ENCODE data around the gene PRRT1B.
A peak's percentile ranks its signal among the peaks of the same experiment; 100 is the strongest.
"Not testable (repeated sequence)": the region's sequence is repeated elsewhere in the genome, so short reads cannot be mapped to it uniquely, and the experiment has no call there.

PRRT1B gene

DNA sequence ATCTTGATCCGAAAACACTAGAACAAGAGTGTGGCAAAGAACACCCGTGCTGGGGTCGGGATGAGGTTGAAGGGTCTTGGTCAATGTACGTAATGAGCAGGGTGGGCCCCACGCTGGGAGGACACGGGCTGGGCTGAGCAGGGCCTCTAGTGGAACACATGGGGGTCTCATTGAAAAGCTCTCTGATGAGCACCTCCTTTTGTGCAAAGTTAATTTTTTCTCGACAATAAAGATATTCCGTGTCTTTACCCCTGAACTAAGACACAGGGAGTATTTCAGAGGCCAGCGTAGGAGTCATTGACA, 22.3 kb upstream of the PRRT1B start:
- no peak for DNase-seq

- DNase-seq: no peak
Observed at GRCh38 chr9:131523451-131524435, 21.6 kb upstream of the PRRT1B start.

DNA sequence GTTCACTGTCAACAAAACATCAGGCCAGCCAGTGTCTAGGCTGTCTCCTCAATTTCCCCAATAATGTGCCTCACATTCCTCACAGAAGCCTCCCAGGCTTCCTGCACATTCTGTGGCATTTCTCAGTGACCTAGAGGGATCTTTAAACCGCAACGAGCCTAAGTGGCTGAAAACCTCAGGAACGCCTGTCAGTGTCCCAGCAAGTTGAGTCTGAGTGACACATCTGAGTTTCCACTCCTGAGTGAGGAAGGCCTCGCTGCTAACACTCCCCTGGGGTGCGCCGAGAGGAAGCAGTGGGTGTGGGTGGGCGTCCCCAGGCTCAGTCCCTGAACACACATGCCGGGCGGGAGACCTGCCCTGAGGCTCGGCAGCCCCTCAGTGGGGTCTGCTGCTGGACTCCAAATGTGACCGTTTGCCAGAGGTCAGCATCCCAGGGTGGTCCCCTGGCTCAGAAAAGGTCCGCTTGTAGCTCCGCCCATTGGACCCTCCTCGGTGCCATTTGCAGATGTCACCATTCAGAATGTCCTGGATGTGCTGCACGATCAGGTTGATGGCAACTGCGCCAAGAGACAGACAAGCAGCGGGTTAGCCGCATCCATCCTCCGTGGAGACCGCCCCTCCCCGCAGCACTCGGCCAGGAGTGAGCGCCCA, 20.5 kb upstream of the PRRT1B start:
- no peak for DNase-seq

- no peak for DNase-seq
Observed at GRCh38 chr9:131525643-131526565, 19.4 kb upstream of the PRRT1B start.

DNA sequence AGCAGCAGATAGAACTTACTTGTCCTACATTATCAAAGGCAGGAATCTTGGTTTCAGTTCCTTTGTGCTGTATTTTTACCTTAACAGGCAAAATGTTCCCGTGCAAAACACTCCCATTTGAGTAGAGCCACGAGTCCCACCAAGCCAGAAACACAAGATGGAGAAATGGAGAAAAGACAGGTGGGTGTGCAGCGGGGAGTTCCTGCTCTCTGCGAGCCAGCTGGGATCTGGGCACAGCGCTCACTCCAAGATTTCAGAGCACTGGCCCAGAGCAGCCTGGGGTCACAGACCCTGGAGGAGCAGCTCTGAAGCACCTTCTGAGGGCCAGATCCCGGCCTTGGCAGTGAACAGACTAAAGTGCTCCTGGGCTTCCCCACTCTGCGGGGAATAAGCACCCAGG, 17.1 kb upstream of the PRRT1B start:
- no peak for DNase-seq

DNA sequence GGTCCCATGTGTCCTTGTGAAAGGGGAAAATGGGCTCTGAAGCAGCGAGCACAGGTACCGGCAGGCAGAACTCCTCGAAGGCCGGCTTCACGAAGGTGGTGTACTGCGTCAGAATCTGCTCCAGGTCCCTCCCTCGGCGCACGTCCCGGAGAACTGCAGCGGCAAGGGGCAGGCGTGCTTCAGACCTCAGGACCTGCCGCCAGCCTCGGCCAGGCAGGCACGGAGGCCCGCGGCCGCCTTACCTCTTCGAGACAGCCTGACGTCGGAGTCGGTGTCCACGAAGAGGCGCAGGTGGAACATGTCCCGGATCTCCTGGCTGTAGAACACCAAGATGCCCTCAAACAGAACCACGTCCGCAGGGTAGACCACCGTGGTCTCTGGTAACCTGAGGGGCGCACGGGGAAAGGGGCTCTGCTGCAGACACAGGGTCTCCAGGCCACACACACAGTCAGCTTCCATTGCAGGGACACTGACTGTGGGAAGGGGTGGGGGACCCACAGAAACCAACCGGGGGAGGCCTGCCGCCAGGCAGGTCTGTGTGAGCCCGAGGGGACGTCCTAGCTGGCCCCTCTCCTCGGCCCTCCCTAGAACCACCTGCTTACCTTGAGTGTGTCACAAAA, 16.3 kb upstream of the PRRT1B start:
- DNase-seq: no peak

GRCh38 chr9:131529597-131530545, 15.5 kb upstream of the PRRT1B start:
- DNase-seq: no peak

- no peak for DNase-seq
Observed at GRCh38 chr9:131530546-131530919, 14.8 kb upstream of the PRRT1B start.

DNA sequence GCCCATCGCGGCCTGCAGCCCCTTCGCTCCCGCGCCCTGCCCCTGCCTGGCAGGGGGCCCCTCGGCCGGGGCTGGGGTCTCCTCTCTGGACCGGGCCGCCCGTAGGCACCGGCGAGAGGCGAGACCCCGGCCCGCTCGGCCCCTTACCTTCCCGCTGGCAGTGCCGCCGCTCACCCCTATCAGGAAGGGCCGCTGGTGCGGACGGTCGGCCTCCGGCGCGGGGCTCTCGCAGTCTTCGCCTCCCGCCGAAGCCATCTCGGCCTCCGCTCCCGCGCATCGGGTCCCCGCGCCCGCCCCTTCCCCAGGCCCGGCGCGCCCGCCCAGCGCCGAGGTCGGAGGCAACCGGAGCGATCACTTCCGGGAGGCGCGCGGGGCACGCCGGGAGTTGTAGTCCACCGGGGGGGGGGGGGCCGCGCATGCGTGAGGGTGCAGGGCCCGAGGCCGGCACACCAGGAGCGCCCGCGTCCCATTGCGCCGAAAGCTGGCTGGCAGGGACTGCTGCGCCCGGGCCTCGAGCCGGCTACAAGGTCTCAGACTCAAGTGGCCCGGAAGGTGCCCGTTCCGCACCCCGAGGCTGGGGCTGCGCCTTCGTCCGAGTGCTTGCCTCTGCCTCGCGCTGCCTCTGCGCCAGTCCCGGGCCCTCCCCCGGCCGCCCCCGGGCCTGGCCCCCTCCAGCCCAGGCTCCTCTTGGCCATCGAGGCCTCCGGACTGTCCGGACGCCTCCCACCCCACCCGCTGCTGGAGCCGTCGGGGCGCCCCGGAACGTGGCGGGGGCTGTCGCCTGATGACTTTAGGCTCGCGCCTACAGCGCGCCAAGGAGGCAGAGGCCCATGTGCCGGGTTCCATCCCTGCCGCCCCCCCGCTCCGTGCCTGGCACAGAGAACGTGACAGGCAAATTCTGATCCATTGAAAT, 14.1 kb upstream of the PRRT1B start, which contains the start of gene UCK1:
Gene UCK1 (minus strand): TSS at position 344 of the 913 bp plus-strand sequence. CDS start 89 bp downstream, at position 255.
- peak; percentile 62 for DNase-seq

DNA sequence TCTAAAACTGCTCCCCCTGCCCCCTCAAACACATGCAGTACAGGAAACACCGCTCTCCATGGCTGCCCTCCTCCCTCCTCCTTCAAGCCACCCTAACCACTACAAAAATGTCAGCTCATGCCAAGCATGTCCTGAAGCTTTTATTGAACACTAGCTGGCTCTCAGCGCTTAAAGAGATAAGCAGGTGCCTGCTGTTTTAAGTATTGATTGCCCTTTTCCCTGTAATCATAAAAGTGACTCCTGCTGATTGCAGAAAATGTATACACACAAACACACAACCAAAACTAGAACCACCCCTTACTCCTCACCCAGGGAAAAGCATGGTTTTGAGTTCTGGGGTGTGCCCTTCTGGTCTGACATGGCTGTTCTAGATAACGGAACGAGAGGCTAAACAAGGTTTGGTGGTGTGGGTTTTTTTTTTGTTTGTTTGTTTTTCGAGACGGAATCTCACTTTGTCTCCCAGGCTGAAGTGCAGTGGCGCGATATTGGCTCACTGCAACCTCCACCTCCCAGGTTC, 10.5 kb upstream of the PRRT1B start:
- DNase-seq: no peak

DNA sequence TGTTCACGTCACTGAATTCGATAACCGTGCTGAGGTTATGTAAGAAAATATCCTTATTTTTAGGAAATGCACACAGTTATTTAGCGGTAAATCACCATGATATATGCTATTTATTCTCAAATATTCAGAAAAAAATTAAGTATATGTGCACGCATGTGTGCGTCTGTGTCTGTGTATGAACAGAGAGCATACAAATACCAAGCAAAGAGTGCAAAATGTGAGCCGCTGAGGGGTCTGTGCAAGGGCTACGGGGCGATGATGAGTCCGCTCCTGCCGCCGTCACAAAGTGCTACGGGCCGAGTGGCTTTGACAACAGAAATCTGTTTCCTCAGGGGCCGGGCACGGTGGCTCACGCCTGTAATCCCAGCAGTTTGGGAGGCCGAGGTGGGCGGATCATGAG, 7.4 kb upstream of the PRRT1B start:
- no peak for DNase-seq

- no peak for DNase-seq
Observed at GRCh38 chr9:131539223-131539923, 6.0 kb upstream of the PRRT1B start.

DNA sequence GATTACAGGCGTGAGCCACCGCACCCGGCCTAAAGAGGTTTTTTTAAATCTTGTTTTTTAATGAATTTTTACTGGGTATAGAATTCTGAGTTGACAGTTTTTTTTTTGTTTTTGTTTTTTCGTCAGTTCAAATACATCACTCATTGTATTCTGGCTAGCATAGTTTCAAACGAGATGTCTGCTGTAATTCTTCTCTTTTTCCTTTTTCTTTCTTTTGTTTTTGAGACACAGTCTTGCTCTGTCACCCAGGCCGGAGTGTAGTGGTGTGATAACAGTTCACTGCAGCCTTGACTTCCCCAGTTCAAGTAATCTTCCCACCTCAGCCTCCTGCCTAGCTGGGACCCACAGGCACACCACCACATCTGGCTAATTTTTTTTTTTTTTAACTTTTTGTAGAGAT, 2.2 kb upstream of the PRRT1B start:
- DNase-seq: no peak

DNA sequence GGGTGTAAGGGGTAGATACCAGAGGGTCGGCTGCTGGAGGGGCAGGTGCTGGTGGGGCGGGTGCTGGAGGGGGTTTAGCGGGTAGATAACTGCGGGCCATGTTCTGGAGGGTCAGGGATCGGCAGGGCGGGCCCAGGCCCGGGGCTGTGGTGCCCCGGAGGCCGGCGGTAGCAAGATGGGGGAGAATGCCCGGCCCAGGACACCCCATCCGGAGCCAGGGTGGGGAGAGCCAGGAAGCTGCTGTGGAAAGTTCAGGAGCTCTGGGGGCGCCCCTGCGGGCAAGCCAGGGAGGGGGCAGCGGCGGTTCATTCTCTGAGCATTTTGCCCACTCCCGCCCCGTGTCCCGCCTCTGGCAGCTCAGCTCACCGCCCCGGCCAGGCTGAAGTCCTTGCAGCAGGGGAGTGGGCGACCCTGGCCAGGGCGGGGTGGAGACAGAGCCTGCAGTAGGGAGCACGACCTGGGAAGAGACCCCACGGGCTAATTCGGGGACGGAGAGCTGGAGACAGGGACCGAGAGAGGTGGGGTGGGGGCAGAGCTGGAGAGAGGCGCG, 538 bp downstream of the PRRT1B start:
- no peak for DNase-seq

DNA sequence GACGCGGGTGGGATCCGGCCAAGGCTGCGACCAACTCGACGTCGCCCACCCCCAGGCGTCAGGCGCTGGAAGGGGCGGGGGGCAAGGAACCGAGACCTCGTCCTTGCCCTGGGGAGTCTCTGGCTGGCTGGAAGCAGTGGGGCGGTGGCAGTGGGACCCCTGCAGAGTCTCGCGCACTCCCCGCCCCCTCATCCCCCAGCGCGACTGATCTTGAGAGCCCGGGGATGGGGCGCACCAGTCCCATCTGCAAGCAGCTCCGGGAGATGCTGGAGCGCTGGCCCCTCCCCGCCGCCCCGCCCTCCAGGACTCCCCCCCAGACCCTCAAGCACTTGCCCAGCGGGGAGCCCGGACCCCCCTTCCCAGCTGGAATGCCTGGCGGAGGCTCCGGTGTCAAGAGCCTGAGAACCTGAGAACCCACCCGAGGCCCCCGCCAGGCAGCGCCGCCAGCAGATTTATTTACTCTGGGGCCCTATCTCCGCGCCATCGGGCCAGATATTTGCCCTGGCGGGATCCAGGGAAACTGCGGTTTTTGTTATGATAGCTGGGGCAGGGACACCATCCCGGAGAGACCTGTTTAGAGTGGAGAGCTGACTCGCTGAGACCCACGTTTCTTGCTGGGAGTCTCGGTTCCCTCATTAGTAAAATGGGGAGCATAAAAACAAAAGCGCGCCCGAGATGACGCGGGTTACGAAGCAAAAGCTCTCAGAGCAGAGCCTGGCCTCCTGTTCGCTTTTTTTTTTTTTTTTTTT, 1.2 kb downstream of the PRRT1B start:
- DNase-seq: no peak

- DNase-seq: not testable (repeated sequence)
Observed at GRCh38 chr9:131549186-131549585, 3.9 kb downstream of the PRRT1B start.

GRCh38 chr9:131550465-131550864, 5.1 kb downstream of the PRRT1B start:
- not testable (repeated sequence) for DNase-seq

GRCh38 chr9:131552030-131552429, 6.7 kb downstream of the PRRT1B start:
- no peak for DNase-seq
